Mesendoderm (in vitro differentiated cells): ENCODE data around the gene ZMAT2. TPM values are rescaled to one million over a fixed set of nuclear protein-coding genes. Genes with fewer than 3 reads are reported as not detected.

ENCODE experiments used
- small RNA-seq: library from polyadenylated mRNA; stranded (forward); fragments of <200 nt; extraction: miRNeasy Mini kit (QIAGEN cat#:217004); gene quantifications from one replicate; pipeline ENCODE3, GENCODE V24; 2013; ENCODE audit not compliant: insufficient read depth

ZMAT2 gene

Small RNA genes within 50 kb of the gene (small RNA-seq; reads per million reads assigned to genes)
- gene VTRNA1-1 (68.4 reads per million, percentile 95 among the genes with 10 or more reads in this experiment), gene VTRNA1-2 (not detected), gene VTRNA1-3 (12.0 reads per million, percentile 88 among the genes with 10 or more reads in this experiment)
